BE2C (cell line): Measurements from ENCODE around the gene SPTBN5.

ENCODE experiments used
- DNase-seq: peaks from one replicate; pipeline ENCODE4 v3.0.0-alpha.2; 2020
- H3K27me3 ChIP-seq: fragments of 250-450 bp; sonication (Bioruptor Pico); 2 replicates; pipeline ENCODE4 v1.5.1; 2020; ENCODE audit warnings: mild to moderate bottlenecking
- H3K36me3 ChIP-seq: fragments of 250-450 bp; sonication (Bioruptor Pico); 2 replicates; pipeline ENCODE4 v1.5.1; 2020; ENCODE audit warnings: mild to moderate bottlenecking
- H3K4me1 ChIP-seq: fragments of 250-450 bp; sonication (Bioruptor Pico); 2 replicates; pipeline ENCODE4 v1.5.1; 2020
- H3K4me3 ChIP-seq: 2 replicates; pipeline ENCODE4 v1.5.1; 2011; ENCODE audit warnings: low read depth, low read length
- H3K9me3 ChIP-seq: fragments of 250-450 bp; sonication (Bioruptor Pico); 2 replicates; pipeline ENCODE4 v1.5.1; 2020
- TF ChIP-seq, protein P1 (sequence below): IDR thresholded peaks from 2 replicates; pipeline ENCODE4 v1.5.1; 2012; ENCODE audit warnings: mild to moderate bottlenecking, low read depth, low read length

SPTBN5 gene

DNA sequence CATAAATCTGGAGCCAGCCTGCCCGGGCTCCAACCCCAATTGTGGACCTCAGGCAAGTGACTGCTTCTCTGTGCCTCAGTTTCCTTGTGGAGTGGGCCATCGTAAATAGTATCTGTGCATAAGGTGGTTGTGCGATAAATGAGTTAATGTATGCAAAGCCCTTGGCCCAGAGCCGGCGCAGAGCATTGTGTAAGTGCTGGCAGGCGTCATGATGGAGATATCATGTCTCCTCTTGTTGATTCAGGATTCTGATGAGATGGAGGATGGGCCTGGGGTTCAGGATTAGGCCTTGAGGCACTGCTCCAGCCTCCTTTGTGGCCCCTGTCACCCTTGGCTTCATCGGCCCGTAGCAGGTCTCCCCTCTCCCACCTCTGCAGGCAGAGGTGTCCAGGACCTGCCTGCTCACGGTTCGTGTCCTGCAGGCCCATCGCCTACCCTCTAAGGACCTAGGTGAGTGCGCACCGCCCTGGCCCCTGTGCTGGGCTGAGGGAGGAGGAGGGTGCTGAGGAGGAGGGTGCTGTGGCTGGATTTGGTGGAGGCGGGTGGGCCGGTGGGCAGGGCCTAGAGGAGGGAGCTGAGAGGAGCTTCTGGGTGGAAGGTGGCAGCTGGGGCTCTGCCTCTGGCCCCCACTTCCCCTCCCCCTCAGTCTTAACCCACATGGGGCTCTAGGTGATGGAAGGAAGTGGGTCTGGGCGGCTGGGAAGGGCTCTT lies 53.9 kb downstream of the SPTBN5 start:
- TF ChIP-seq, protein P1, sequence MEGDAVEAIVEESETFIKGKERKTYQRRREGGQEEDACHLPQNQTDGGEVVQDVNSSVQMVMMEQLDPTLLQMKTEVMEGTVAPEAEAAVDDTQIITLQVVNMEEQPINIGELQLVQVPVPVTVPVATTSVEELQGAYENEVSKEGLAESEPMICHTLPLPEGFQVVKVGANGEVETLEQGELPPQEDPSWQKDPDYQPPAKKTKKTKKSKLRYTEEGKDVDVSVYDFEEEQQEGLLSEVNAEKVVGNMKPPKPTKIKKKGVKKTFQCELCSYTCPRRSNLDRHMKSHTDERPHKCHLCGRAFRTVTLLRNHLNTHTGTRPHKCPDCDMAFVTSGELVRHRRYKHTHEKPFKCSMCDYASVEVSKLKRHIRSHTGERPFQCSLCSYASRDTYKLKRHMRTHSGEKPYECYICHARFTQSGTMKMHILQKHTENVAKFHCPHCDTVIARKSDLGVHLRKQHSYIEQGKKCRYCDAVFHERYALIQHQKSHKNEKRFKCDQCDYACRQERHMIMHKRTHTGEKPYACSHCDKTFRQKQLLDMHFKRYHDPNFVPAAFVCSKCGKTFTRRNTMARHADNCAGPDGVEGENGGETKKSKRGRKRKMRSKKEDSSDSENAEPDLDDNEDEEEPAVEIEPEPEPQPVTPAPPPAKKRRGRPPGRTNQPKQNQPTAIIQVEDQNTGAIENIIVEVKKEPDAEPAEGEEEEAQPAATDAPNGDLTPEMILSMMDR: no peak
- DNase-seq: no peak
- Histone ChIP-seq H3K9me3 (no peaks in the 10 kb centered on the region), H3K4me3 (no peak overlapping the region), H3K27me3 (no peaks in the 10 kb centered on the region), H3K4me1 (peaks cover 7% of the 10 kb centered on the region), H3K36me3 (no peaks in the 10 kb centered on the region)

DNA sequence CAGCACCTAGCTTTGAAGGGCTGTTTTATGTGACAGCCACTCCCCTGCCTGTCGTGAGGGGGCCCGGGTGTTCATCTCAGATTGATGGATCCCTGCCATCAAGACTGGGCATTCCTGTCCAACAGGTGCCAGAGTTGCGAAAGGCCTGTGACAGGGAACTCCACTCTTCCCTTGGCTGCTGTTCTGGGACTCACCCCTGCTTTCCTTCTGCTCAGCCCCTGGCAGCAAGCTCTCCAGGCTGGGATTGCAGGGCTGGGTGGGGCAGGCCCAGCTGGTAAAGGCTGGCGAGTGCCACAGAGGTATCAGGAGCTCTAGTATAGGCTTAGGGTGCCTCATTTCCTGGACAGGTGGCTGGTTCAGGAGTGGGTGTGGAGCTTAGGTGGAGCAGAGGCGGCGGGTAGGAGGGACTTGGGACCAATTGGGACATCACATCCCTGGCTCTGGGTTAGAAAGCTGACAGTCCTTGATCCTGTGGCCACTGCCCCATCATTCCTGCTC lies 55.4 kb downstream of the SPTBN5 start, which contains the start of gene PLA2G4B:
Gene PLA2G4B, plus strand, starts transcription at position 448 of the 498 bp plus-strand sequence. CDS start 67 bp downstream, outside the sequence.
- TF ChIP-seq, protein P1: no peak
- H3K4me1 ChIP-seq: peaks cover 7% of the 10 kb centered on the region
- H3K4me3 ChIP-seq: no peak within 1 kb of the TSS
- no peaks in the 10 kb centered on the region for H3K36me3 ChIP-seq
- DNase-seq: no peak
- no peaks in the 10 kb centered on the region for H3K27me3 ChIP-seq
- no peaks in the 10 kb centered on the region for H3K9me3 ChIP-seq

DNA sequence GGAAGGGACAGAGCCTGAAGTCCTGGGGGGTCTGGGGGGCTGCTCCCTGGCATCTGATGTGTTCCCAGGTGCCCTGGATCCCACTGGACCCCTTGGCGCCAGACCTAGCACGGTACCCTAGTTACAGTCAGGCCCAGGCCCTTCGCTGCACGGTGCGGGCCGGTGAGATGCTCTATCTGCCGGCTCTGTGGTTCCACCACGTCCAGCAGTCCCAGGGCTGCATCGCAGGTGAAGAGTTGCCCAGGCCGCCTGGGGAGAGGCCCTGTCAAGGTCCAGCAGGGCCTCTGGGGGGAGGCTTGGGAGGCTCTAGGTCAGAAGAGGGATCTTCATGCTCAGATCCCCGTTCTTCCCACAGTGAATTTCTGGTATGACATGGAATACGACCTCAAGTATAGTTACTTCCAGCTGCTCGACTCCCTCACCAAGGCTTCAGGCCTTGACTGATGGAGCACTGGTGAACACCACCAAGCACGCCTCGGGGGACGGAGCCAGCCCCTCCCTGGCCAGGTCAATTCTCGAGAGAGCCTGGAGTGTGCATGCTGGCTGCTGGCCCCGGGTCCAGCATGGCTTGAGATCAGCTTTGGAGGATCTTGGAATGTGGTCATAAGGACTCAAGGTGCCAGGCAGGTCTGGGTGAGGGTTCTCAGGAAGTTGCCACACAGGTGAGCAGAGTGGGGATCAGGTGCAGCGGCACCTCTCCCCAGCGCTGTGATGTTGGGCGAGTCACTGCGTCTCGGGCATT lies 57.0 kb downstream of the SPTBN5 start:
- Histone ChIP-seq H3K4me3 (no peak overlapping the region), H3K9me3 (no peaks in the 10 kb centered on the region), H3K36me3 (no peaks in the 10 kb centered on the region), H3K27me3 (no peaks in the 10 kb centered on the region), H3K4me1 (peaks cover 7% of the 10 kb centered on the region)
- DNase-seq: no peak
- TF ChIP-seq, protein P1: no peak

DNA sequence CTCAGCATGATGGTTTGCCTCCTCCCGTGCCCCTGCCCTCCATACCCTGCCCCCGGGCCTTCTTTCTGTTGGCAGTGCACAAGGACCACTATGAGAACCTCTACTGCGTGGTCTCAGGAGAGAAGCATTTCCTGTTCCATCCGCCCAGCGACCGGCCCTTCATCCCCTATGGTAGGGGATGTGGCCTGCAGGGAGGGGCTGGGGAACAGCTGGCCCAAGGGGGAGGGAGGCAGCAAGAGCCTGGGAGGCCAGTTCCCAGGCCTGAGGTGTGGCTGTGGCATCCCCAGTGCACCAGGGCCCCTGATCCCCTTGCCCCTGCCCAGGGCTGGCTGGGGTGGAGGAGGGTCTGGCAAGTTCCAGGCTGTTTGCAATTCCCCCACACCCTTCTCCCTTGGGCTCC lies 57.8 kb downstream of the SPTBN5 start:
- H3K4me3 ChIP-seq: no peak overlapping the region
- H3K27me3 ChIP-seq: no peaks in the 10 kb centered on the region
- no peaks in the 10 kb centered on the region for H3K9me3 ChIP-seq
- H3K36me3 ChIP-seq: no peaks in the 10 kb centered on the region
- TF ChIP-seq, protein P1: no peak
- peaks cover 7% of the 10 kb centered on the region for H3K4me1 ChIP-seq
- no peak for DNase-seq

DNA sequence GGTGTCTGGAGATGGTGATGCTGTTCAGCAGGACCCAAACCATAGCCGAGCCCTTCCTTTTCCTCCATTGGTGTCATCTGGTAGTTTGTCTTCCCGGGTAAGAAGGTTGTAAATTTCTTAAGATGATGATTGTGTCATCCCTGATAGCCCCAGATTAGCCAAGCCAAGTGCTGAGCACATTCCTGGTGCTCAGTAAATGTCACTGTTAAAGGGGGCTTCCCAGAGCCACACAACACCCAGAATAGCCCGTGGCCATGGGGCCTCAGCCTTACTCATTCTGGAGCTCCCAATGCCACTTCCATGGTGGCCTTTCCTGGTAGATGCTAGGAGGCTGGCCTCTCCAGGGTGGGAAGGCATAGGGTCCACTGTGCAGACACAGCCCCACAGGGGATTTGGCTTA lies 59.8 kb downstream of the SPTBN5 start:
- H3K9me3 ChIP-seq: no peaks in the 10 kb centered on the region
- H3K4me1 ChIP-seq: no peaks in the 10 kb centered on the region
- H3K27me3 ChIP-seq: no peaks in the 10 kb centered on the region
- no peaks in the 10 kb centered on the region for H3K36me3 ChIP-seq
- DNase-seq: no peak
- TF ChIP-seq, protein P1: no peak
- no peak overlapping the region for H3K4me3 ChIP-seq

DNA sequence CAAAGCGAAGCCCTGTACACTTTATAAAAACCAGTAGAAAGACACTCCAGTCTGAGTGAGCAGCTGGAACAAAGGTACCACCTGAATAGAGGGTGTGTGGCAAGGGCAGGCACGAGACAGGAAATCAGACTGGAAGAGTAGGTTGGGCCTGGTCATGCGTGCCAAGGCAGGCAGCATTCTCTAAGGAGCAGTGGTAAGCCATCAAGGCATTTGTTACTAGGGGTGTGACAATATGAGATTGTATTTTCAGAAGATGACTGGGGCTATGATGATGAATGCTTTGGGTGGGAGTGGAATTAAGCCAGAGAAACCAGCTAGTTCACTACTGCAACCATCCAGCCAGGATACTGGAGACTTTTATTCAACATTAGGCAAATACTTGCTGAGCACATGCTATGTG lies 61.0 kb downstream of the SPTBN5 start:
- TF ChIP-seq, protein P1: no peak
- no peaks in the 10 kb centered on the region for H3K27me3 ChIP-seq
- H3K9me3 ChIP-seq: no peaks in the 10 kb centered on the region
- no peak overlapping the region for H3K4me3 ChIP-seq
- H3K4me1 ChIP-seq: no peaks in the 10 kb centered on the region
- H3K36me3 ChIP-seq: no peaks in the 10 kb centered on the region
- DNase-seq: no peak
